A549 treated with dexamethasone at 1 μM for 4 hours (cell line): Measurements from ENCODE around the gene PPFIA3. TPM values are rescaled to one million over a fixed set of nuclear protein-coding genes. Genes with fewer than 3 reads are reported as not detected.

Experiments used
- total RNA-seq: library from RNA; stranded (reverse); fragments of 200-300 nt; extraction: Qiagen RNA extraction; gene quantifications from 5 replicates; pipeline ENCODE4 v1.2.3, GENCODE V29; 2022

PPFIA3 gene
- total RNA-seq = 4.2 to 6.2 TPM (median 5.9 TPM) in 5 replicates

DNA sequence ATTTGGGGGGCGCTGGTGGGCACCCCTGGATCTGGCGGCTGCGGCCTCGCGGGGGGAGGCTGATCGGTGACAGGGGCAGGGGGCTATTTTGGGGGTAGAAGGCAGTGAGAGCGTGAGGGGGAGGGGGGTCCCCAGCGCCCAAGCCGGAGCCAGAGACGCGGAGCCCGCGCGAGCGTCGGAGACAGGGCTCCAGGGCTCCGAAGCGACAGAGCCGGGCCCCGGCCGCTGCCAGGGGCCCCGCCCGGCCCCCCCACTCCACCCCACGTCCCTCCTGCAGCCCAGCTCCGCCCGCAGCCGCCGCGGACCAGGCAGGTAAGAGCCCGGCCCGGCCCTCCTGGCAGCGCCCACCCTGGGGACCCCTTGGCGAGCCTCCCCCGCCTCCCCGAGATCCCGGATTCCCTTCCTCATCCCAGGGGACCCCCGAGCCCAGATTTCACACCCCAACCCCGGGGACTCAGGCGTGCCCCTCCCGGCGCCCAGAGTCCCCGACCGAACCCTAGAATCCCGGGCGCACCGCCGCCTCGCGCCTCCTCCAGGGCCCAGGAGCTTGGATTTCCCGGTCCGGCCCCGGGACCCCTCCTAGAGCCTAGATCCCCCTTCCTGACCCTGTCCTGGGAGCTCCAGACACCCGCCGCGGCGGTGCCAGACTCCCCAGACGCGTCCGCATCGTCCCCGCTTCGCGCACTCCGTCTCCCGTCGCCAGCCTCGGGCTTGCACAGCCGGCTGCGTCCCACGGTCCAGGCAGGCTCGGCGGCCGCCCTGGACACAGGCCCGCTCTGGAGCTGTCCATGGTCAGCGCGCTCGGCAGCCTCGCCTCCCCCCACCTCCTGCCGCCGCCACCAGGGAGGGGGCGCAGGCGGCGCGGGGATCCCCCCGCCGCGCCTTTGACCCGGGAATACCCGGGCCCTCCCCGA, at the start of gene PPFIA3:
Gene PPFIA3 (plus strand): TSS at position 134 of the 914 bp plus-strand sequence. CDS start 8,330 bp downstream, outside the sequence.

DNA sequence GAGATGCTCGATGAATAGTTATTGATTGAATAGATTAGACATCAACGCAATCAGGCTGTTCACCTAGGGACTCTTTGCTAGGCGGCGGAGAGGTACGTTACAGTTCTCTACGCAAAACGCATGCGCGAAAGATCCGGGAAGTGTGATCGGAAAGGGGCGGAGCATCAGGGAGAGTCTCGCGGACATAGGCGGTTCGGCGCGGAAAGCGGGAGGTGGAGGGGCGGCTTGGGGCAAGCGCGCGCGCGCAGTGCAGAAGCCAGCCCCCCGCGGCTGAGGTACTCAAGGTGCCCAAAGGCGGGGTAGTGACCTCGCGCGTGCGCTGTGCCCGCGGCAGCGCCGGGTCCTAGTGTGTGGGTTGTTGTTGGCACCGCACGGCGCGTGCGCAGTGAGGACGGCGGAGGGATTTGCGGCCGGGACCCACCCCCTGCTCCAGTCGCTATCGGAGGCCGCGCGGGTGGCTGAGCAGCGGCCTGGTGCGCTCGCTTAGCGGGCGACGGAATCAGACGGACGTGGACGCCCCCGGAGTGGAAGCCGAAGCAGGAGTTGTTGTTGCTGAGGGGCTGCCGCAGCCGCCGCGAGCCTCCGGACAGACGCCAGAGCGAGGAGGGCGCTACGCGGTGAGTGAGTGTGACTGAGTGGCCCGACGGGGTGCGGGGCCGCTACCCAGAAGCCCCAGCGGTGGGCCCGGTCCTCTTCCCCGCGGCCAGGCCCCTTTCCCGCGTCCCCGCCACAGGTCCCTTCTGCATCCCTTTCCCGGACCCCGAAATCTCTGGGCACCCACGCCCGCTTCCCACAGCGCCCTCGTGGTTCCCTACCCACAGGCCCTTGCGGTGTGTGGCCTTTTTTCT, 34.1 kb upstream of the PPFIA3 start, which contains the start of gene SNRNP70:
Gene SNRNP70 (plus strand): TSS at position 432 of the 848 bp plus-strand sequence. CDS start 964 bp downstream, outside the sequence.

DNA sequence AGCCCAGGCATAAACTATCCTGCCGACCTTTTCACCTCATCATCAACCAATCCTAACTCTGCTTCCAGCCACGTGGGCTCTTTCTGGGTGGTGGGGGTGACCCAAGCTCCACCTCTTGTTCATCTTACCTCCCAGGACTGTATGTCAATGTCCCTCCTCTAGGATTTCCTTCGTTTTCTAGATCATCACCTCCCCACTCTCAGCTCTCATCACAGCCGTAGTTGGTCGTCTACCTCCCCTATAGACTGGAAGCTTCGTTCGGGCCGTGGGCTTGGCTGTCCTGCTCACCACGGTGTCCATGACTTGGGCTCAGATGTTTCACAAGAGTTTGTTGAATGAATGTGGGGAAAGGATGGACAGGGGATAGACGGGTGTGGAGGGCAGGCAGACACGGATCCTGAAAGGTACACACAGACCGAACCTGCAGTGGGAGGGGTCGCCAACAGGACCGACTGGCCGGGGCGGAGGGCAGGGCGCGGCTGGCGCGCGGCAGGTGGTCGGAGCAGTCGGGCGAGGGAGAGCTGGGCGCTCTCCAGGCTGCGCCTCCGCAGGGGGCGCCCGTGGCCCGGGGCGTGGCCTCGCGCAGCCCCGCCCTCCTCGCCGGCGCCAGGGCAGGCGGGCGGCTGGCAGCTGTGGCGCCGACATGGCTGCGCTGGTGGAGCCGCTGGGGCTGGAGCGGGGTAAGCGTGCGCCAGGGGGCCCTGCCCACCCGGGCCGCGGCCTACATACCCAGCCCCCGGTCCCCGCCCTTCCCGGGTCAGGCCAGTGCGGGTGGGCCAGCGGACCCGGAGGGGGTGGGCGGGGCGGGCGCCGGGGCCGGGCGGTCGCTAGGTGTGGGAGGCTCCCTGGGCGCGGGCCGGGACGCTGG, 5.3 kb upstream of the PPFIA3 start, which contains the start of gene LIN7B:
Gene LIN7B (plus strand): TSS at position 609 of the 868 bp plus-strand sequence. CDS start 35 bp downstream, at position 644.

DNA sequence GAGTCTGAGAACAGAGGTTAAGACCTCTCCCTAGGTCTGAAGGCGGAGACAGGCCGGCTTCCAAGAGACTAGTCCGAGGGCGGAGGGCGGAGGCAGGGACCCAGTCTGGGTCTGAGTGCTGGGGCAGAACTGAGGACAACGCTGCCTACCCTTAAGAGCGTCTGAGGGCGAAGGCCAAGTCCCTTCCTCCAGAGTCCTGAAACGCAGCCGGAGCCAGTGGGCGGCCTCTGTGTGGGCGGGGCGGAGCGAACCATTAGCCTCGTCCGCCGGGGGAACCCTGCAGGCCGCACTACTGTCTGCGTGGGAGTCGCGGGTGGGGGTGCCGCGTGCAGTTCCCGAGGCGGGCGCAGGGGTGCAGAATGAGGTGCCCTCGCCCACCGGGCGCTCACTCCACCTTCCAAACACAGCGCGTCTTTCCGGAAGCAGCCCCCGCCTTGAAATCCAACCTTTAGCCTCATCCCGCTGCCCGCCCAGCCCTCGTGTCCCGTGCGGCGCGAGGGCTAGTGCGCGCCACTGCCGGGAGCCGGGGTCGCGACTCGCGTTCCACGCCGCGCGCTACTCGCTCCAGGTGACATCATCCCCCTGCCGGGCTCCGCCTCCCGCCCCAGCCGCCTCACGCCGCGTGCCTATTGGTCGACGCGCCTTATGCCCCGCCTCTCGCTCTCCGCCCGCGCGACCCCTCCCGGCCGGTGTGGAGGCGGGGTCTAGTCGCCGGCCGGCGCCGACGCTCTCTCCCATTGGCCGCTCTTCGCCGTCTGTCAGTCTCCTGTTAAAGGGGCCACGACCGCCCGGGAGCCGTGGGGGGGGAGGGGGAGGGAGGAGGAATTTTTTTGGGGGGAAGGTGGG, 556 bp upstream of the PPFIA3 start, which contains the start of gene C19orf73:
Gene C19orf73 (minus strand): TSS at position 579 of the 846 bp plus-strand sequence. CDS start 121 bp downstream, at position 458.

DNA sequence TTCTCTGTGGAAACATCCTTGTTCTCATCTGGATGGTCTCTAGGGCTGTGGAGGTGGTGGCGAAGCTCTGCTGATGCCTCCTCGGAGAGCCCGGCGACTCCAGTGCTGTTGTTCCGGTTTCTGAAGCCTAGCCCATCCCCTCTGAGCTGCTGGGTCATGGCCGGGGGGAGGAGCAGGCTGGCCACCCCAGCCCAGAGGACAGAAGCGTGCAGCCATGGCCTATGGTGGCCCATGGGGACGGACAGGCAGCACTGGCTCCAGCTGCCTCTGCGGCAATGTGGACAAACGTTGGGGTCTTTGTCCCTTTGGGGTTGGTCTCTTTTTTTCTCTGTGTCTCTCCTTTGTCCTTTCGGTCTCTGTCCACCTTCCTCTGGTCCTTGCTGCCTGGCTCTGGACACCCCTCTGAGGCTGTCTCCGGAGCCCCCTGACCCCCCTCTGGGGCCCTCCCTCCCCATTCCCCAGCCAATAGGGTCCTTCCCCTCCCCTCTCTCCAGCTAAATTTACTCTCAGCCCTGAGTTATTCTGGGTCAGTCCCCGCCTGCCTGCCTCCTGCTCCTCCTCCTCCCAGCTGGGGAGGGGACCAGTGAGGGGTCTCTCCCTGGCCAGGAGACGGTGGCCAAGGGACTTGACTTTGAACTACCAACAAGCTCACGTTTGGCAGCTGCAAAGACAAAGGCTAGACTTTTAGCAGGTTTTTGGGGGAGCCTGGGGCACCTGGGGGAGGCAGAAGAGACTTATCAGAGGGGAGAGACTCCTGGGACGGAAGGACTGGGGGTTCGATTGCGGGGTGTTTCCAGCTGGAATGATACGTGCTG, 35.9 kb downstream of the PPFIA3 start, which contains the start of gene HRC:
Gene HRC (minus strand): TSS at position 392 of the 815 bp plus-strand sequence. CDS start 159 bp downstream, at position 233.

DNA sequence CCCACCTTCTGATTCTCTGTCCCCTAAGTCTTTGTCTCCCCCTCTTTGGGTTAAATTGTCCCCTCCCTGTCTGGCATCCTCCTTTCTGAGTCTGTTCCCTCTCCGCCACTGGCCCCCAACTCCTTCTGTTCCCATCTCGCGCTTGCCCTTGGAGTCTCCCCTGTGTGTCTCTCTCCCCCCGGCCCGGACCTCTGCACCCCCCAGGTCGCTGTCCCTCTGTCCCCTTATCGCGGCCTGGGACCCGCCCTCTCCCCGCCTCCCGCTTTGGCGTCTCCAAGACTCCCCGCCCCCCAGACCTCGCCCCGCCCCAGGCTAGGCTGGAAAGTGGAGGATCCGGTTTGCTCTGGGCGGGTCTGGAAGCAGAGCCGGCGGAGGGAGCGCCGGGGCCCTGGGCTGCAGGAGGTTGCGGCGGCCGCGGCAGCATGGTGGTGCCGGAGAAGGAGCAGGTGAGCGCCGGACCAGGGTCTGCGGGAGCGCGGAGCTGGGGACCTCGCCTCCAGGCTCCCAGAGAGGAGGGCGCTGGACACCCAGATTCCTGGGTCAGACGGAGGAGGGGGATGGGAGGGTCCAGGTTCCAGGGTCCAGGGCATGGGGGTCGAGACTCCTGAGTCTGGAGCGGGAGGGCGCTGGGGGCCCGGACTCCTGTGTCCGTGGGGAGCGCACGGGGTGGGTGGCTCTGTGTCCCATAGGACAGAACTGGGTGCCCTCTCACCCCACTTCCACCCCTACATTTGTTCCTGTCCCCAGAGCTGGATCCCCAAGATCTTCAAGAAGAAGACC, 38.3 kb downstream of the PPFIA3 start, which contains the start of gene TRPM4:
Gene TRPM4 (plus strand): TSS at position 348 of the 780 bp plus-strand sequence. CDS start 75 bp downstream, at position 423.

Other genes starting within 250 kb of the PPFIA3 start
- 76.6 to 102 TPM (median 92.1 TPM) in 5 replicates for gene PPP1R15A, start 247.1 kb upstream of the PPFIA3 start, total RNA-seq
- gene TULP2, start 220.8 kb upstream of the PPFIA3 start, total RNA-seq = not detected in 5 replicates
- 182 to 210 TPM (median 199 TPM) in 5 replicates for gene NUCB1, start 219.2 kb upstream of the PPFIA3 start, total RNA-seq
- gene DHDH, start 185.8 kb upstream of the PPFIA3 start, total RNA-seq = 0.62 to 1.5 TPM (median 1.2 TPM) in 5 replicates
- 254 to 381 TPM (median 326 TPM) in 5 replicates for gene BAX, start 164.7 kb upstream of the PPFIA3 start, total RNA-seq
- gene FTL, start 154.2 kb upstream of the PPFIA3 start, total RNA-seq = 16,748 to 23,741 TPM (median 18,953 TPM) in 5 replicates
- 17.3 to 24.3 TPM (median 21.1 TPM) in 5 replicates for gene GYS1, start 126.2 kb upstream of the PPFIA3 start, total RNA-seq
- 224 to 281 TPM (median 256 TPM) in 5 replicates for gene RUVBL2, start 125.7 kb upstream of the PPFIA3 start, total RNA-seq
- 0.19 TPM in 1 of 5 replicates, not detected in the others for gene LHB, start 102.5 kb upstream of the PPFIA3 start, total RNA-seq
- not detected in 5 replicates for gene CGB3, start 95.2 kb upstream of the PPFIA3 start, total RNA-seq
- 0.12 to 0.36 TPM (median 0.24 TPM) in 4 of 5 replicates, not detected in the other for gene CGB2, start 87.7 kb upstream of the PPFIA3 start, total RNA-seq
- 0.14 TPM in 1 of 5 replicates, not detected in the others for gene CGB1, start 82.6 kb upstream of the PPFIA3 start, total RNA-seq
- 0.20 to 0.72 TPM (median 0.42 TPM) in 4 of 5 replicates, not detected in the other for gene CGB5, start 75.7 kb upstream of the PPFIA3 start, total RNA-seq
- 1.5 to 3.0 TPM (median 2.7 TPM) in 5 replicates for gene CGB8, start 70.4 kb upstream of the PPFIA3 start, total RNA-seq
- gene CGB7, start 61.8 kb upstream of the PPFIA3 start, total RNA-seq = 0.23 to 0.86 TPM (median 0.45 TPM) in 5 replicates
- gene NTF4, start 54.7 kb upstream of the PPFIA3 start, total RNA-seq = 0.24 to 0.75 TPM (median 0.67 TPM) in 5 replicates
- not detected in 5 replicates for gene KCNA7, start 46.8 kb upstream of the PPFIA3 start, total RNA-seq
- gene SNRNP70, start 34.1 kb upstream of the PPFIA3 start, total RNA-seq = 256 to 381 TPM (median 350 TPM) in 5 replicates
- gene LIN7B, start 5.2 kb upstream of the PPFIA3 start, total RNA-seq = 3.6 to 9.0 TPM (median 6.9 TPM) in 5 replicates
- gene C19orf73, start 401 bp upstream of the PPFIA3 start, total RNA-seq = 0.82 to 1.9 TPM (median 1.3 TPM) in 5 replicates
- gene HRC, start 35.9 kb downstream of the PPFIA3 start, total RNA-seq = not detected in 5 replicates
- gene TRPM4, start 38.2 kb downstream of the PPFIA3 start, total RNA-seq = 6.5 to 11.6 TPM (median 8.7 TPM) in 5 replicates
- 0.67 to 1.4 TPM (median 0.89 TPM) in 5 replicates for gene SLC6A16, start 205.6 kb downstream of the PPFIA3 start, total RNA-seq
- not detected in 5 replicates for gene CD37, start 215.9 kb downstream of the PPFIA3 start, total RNA-seq
- gene TEAD2, start 242.9 kb downstream of the PPFIA3 start, total RNA-seq = 14.1 to 19.5 TPM (median 17.1 TPM) in 5 replicates
- gene DKKL1, start 244.3 kb downstream of the PPFIA3 start, total RNA-seq = 0.30 to 0.76 TPM (median 0.55 TPM) in 5 replicates